ENCODE results near the gene PCP4. TPM values are rescaled to one million over a fixed set of nuclear protein-coding genes. Genes with fewer than 3 reads are reported as not detected.
A peak's percentile ranks its signal among the peaks of the same experiment; 100 is the strongest.
"Not testable (repeated sequence)": the region's sequence is repeated elsewhere in the genome, so short reads cannot be mapped to it uniquely, and the experiment has no call there.

Gene PCP4
- total RNA-seq, 1 experiment from 2014 or later: not detected

DNA sequence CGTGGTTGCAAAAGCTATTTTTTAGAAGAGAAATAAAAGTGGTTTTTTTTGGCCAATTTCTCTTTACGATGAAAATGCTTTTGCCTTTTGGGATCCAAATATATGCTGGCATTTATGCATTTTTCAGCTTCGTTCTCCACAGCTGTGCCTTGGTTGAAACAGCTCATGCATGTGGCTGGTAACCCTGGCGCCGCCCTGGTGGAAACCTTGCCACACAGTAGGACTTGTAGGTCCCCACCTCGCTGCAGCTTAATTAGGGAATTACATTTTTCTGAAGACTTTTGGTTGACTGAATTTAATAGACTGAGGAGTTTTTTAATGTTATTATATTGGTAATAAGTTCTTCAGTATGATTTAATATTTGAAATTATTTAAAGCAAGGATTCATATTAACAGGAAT lies 12.7 kb upstream of the PCP4 start:
- in situ Hi-C loops (cut with HindIII; ENCODE audit: low pct_unique_long_range_greater_than_20kb, low sequenced_read_pairs): no loop called here
- no peak for DNase-seq (ENCODE audit: low read depth)

DNA sequence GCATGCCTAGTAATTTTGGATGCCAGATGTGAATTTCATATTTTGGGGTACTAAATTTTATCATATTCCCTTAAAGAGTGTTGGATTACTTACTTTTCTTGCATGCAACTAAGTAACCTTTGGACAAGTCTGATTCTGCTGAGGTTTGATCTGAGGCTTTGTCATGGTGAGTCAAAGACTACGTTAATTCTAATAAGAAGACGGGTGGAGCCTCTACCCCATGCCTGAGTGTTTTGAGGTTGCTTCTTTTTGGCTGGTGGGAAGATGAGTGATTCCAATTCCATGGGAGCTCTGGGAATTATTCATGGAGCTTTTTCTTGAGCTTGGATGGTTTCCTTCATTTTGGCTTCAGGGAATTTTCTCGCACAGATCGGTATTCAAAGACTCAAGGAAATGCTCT lies 11.6 kb upstream of the PCP4 start:
- no peak for DNase-seq (ENCODE audit: low read depth)
- in situ Hi-C loops (cut with HindIII; ENCODE audit: low pct_unique_long_range_greater_than_20kb, low sequenced_read_pairs): no loop called here

DNA sequence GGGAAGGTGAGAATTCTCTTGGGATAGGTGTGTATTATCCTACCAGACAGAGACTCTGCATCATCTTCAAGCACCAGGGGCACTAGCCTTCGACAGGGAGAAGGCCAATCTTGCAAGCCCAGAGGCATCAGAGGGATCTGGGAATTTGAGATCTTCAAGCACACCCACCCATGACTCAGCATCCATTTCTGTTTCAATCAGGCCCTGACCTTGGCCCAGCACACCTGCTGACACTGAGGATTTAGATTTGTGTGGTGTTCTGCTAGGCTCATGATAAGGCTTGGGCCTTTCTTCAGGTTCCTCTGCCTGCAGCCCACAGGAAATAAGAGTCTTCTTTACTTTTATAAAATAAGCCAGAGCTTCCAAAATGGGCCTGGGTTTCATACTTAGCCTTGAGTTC lies 6.6 kb upstream of the PCP4 start:
- DNase-seq (ENCODE audit: low read depth): no peak
- in situ Hi-C loops (cut with HindIII; ENCODE audit: low pct_unique_long_range_greater_than_20kb, low sequenced_read_pairs): no loop called here

DNA sequence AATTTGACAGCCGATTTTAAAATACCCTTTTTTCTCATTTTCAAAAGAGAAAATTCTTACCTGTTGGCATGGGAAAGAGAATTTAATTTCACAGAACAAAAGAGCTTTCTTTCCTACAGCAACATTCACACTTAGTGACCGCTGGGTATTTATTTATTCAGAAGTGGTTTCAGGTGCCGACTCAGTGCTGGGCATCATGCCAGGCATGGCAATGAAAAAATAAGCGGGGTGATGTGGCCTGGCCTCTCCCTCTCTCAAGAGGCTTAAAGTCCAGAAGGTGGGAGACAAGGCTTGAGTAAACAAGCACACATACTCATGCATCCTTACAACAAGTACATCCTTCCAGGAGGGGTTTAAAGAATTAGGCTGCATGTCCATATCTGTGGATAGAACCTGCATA lies 4.1 kb upstream of the PCP4 start:
- DNase-seq (ENCODE audit: low read depth): peak; percentile 84

DNA sequence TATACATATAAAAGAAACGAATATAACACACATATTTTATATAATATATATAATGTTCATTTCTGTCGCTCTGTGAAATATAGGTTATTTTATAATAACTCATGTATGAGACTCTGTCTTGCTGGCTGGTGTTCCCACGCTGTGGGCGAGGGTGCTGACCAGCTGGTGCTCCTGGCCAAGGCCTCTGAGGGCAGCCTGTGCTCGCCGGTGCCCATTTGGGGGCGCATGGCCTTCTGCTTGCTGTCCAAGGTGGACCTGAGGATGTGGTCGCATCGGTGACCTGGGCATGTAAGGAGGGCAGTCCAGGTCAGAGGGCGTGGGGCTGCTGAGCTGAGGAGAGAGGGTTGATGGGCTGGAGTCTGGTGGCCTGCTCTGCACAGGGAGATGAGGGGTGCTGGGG lies 1.1 kb upstream of the PCP4 start:
- no peak for DNase-seq (ENCODE audit: low read depth)
- in situ Hi-C loops (cut with HindIII; ENCODE audit: low pct_unique_long_range_greater_than_20kb, low sequenced_read_pairs): no loop called here

More for the DNA sequence above, 4.1 kb upstream of the PCP4 start:
- in situ Hi-C loops (cut with HindIII; ENCODE audit: low pct_unique_long_range_greater_than_20kb, low sequenced_read_pairs): no loop called here

DNA sequence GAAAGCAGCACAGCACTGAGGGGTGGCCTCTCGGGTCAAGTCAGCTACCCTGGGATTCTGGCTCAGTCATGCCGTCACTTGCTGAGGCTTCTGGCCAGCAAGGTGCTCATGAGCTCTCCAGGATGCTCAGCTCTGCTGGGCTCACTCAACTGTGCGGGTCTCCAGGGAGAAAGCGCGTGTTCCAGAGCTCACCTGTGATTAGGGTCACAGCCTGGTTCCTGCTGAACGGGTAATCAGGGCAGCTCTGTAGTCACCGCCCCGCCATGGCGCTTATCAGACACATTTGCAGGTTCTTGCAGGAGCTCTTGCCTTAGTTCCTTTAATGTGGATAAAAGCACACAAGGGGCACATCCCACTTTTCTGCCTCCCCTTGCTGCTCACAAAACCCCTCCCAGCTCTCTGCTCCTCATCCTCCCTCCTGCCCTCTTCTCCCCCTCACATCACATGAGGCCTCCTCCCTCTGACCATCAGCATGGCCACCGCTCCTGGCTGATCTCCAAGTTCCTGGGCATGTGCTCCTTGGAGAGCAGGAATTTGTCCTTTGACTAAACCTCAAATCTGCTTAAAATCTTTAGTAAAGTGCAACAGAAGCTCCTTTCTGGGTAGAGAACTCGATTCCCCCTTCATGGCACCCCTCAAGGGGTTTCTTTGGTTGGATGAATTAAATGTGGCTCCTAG lies 2.0 kb downstream of the PCP4 start:
- no peak for DNase-seq (ENCODE audit: low read depth)
- in situ Hi-C loops (cut with HindIII; ENCODE audit: low pct_unique_long_range_greater_than_20kb, low sequenced_read_pairs): no loop called here

DNA sequence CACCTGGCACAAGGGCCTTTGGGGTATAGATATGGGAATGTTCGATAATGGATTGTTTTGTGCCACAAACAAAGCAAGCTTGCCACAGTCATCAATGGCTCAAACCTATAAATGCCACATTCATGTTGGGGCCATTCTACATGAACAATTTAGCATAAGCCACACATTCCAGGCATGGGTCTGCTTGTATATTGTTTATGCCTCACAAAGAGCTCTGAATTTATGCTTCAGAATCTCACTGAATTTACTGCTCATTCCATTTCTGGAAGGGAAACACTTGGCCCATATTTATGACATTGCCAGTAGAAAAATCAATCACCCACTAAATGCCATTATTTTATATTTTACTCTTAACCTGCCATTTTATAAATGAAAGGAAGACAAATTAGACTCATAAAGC lies 6.4 kb downstream of the PCP4 start:
- DNase-seq (ENCODE audit: low read depth): no peak

DNA sequence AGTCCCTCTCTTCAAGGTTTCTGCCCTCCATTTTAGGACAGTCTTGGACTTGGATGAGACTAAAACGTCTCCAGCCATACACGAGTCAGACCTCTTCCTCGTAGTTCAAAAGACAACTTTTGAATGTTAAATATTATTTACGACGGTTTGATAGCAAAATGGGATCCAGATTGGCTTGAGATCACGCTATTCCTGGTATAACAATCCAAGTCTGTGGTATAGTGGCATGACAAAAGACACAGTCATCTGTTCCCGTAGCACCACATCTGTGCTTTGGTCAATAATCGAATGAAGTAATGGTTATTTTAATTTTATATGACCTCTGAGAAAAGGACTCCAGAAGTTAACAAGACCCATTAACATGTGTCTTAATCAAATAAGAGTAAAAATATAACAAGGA lies 7.0 kb downstream of the PCP4 start:
- in situ Hi-C loops (cut with HindIII; ENCODE audit: low pct_unique_long_range_greater_than_20kb, low sequenced_read_pairs): no loop called here
- DNase-seq (ENCODE audit: low read depth): no peak

More for the DNA sequence above, 6.4 kb downstream of the PCP4 start:
- in situ Hi-C loops (cut with HindIII; ENCODE audit: low pct_unique_long_range_greater_than_20kb, low sequenced_read_pairs): no loop called here

DNA sequence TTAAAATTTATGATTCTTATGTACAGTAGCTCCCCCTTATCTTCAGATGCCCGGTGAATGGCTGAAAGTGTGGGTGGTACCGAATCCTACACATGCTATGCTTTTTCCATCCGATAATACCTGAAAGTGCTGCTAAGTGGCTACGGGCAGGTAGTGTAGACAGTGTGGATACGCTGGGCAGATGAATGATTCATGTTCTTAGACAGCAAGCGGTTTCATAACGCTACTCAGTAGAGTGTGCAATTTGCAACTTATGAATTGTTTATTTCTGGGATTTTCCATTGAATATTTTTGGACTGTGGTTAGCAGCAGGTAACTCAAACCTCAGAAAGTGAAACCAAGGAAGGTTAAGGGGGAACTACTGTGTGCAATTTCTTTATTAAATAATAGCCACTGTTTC lies 7.5 kb downstream of the PCP4 start:
- no peak for DNase-seq (ENCODE audit: low read depth)
- in situ Hi-C loops (cut with HindIII; ENCODE audit: low pct_unique_long_range_greater_than_20kb, low sequenced_read_pairs): no loop called here

DNA sequence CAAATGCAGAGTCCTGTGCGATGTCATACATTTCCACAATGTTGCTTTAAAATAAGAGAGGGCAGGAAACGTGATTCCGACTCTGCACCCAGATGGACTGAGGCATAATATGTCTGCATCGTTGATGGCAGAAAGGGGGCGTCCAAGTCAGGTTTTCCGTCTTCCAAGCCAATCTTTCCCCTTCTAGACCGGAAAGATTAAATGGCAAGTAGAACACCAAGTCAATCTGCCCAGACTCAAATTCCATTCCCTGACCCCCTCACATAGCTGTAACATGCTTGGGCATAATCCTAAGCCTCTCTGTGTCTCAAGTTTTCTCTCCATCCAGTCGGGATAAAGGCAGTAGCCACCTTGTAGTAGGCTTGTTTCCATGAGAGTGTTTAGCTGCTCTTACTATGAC lies 14.4 kb downstream of the PCP4 start:
- DNase-seq (ENCODE audit: low read depth): no peak
- in situ Hi-C loops (cut with HindIII; ENCODE audit: low pct_unique_long_range_greater_than_20kb, low sequenced_read_pairs): no loop called here

DNA sequence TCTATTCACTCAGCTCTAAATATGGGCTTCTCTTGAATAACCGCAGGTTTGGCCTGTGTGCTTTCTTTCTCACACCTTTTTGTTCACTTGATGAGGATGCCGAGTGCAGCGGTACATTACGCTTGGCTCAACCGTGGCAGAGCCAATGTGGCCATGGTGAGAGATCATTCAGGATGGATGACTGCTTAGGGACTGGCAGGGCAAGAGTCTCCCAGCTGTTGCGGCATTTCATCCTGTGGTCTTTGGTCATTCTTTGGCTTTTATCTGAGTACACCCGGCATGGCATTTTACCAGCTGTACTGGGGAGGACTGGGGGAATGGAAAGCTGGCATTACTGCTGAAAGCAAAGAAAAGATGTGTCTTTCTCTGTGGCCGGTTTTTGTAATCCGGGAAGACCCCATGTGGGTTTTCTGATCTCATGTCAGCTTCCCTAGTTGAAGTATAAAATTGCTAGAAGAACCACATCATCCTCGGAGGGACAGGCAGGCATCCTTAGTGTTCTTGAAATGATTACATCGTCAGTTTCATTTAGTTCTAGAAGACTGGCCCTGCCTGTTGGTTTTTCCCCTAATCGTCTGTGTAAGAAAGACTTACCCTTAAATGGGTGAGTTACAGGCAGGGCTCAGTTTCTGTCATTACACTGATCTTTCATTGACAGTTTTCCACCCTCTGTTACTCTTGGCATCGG lies 15.1 kb downstream of the PCP4 start:
- in situ Hi-C loops (cut with HindIII; ENCODE audit: low pct_unique_long_range_greater_than_20kb, low sequenced_read_pairs): no loop called here
- DNase-seq (ENCODE audit: low read depth): no peak

DNA sequence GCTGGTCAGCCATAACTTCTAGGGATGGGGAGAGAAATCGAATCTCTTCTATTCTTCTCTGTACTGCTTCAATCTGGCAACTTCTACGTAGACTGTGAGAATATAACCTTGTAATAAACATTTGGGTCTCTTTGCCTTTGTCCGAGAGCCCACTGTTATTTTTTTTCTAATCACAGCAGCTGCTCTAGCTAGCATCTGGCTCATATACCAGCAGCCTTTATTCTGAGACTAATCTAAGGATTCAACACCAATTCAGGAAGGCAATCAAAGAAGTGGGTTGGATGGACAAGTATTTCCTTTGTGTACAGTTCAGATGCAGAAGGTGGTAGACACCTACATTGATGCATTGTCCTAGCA lies 15.6 kb downstream of the PCP4 start:
- in situ Hi-C loops (cut with HindIII; ENCODE audit: low pct_unique_long_range_greater_than_20kb, low sequenced_read_pairs): no loop called here
- DNase-seq (ENCODE audit: low read depth): no peak

DNA sequence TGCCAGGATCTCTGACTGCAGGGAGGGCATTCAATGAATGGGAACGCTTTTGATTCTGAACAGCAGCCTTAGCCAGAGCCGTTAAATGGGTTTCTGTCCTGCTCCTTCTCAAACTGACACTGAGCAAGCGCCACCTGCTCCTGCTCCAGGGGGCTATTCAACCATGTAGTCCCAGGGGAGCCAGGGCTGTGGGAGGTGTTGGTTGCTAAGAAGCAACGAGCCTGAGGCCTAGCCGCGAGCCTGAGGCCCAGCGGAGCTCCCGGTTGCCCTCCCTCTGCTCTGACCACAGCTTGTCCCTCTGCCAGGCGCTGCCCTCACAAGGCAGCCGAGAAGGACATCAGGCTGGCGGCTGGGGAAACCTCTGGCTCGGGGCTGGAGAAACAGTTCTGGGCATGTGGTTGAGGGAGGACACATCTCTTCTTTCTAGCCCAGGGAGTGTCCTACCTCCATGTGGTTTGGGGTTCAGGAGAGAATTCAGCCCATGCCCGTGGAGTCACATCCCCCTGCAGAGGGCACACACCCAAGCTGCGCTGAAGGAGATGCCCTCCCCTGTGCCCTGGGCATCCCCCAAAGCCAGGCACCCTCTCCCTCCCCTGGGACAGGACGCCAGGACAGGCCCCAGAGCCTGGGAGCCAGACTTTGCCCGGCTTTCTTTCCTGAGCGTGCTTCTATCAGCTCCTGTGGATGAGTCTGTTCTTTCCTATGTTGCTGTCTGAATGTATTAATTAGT lies 18.0 kb downstream of the PCP4 start:
- in situ Hi-C loops (cut with HindIII; ENCODE audit: low pct_unique_long_range_greater_than_20kb, low sequenced_read_pairs): no loop called here
- DNase-seq (ENCODE audit: low read depth): no peak

DNA sequence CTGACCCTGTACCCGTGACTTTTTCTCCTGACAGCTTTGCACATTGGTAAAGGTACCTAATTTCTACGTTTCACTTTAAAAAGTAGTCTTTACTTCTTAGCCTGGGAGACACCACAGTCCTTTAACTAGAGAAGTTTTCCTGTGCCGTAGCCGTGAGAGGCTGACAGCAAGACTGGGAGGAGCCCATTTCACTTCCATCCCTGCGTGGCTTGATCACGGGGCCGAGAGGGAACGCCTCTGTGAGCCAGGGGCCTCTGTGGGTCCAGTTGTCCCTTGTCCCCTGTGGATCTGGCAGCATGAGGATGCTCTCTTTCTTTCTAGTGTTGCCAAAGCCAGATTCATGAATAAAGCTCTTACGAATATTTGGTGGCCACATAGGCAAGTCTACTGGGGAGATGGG lies 21.6 kb downstream of the PCP4 start:
- in situ Hi-C loops (cut with HindIII; ENCODE audit: low pct_unique_long_range_greater_than_20kb, low sequenced_read_pairs): no loop called here
- DNase-seq (ENCODE audit: low read depth): no peak

DNA sequence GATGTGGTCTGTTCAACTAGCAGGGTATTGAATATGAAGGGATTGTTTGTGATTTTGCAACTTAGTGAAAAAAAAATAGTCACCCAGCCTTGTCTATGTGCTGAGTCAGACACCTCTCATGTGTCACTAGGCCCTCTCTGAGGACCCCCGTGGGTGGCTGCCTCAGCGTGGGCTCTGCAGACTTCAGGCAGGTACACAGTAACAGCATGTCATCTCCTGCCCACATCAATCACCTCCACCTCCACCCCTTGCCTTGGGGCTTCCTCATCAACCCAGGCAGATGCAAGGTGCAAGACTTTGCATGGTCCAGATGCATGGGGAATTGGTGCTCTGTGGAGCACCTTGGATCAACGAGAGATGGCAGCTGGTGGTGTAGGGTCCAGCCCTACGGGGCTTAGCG lies 23.9 kb downstream of the PCP4 start:
- in situ Hi-C loops (cut with HindIII; ENCODE audit: low pct_unique_long_range_greater_than_20kb, low sequenced_read_pairs): no loop called here
- no peak for DNase-seq (ENCODE audit: low read depth)

DNA sequence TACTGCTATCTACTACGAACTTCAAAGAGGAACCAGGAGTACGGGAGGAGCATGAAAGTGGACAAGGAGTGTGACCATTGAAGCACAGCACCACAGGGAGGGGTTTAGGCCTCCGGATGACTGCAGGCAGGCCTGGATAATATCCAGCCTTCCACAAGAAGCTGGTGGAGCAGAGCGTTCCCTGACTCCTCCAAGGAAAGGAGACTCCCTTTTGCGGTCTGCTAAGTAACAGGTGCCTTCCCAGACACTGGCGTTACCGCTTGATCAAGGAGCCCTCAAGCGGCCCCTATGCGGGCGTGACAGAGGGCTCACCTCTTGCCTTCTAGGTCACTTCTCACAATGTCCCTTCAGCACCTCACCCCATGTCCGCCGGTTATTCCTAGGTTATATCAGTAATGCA lies 24.6 kb downstream of the PCP4 start:
- DNase-seq (ENCODE audit: low read depth); in situ Hi-C loops (cut with HindIII; ENCODE audit: low pct_unique_long_range_greater_than_20kb, low sequenced_read_pairs): not testable (repeated sequence)

DNA sequence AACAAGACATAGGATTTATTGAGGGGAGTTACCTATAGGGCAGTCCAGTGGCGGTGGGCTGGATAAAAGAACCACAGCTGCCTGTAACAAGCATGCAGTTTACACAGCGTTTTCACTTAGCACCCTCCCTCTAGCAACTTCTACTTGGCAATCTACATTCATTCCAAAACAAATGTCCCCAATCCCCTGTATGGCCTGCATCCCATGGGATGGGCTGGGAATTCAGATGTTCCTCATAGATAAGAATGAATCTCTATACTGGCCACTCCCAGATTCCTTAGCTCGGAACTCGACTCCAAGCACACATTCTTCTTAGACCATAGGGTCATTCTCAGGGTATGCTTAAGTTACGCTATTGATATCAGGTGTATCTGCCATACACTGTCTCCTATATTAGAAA lies 33.3 kb downstream of the PCP4 start:
- no peak for DNase-seq (ENCODE audit: low read depth)
- in situ Hi-C loops (cut with HindIII; ENCODE audit: low pct_unique_long_range_greater_than_20kb, low sequenced_read_pairs): no loop called here

DNA sequence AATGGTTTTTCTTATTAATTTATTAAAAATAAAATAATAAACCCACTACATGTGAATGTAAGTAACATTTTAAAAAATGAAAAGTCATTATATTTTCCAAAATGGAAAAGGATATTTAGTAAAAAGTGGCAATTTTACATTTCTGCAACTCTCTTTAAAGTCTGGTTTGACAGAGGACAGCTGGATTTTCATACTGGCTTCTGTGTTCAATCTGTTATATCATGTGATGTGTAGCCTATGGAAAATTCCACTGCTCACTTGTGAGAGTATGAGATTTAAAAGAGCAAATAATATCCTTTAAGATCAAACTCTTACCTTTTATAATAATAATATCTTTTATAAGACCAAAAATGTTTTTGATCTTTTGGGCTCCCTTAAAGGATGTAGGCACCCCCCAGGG lies 33.7 kb downstream of the PCP4 start:
- DNase-seq (ENCODE audit: low read depth): no peak
- in situ Hi-C loops (cut with HindIII; ENCODE audit: low pct_unique_long_range_greater_than_20kb, low sequenced_read_pairs): no loop called here

DNA sequence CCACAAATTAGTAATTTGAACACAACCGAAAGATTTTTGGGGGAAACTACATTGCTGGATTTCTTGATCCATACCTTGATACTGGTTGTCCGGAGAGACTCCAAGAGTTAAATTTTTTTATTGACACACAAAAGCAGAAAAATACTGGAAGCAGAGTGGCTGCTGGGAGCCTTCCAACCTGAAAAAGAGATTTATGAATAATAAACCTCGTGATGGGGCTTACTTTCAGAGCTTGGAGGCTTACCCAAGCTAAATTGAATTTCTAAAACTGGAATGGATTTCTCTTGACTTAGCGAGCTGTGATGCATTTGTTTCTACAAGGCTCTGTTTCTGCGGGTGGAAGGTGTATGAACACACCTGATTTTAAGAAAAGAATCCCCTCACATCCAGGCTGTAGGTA lies 35.7 kb downstream of the PCP4 start:
- no peak for DNase-seq (ENCODE audit: low read depth)
- in situ Hi-C loops (cut with HindIII; ENCODE audit: low pct_unique_long_range_greater_than_20kb, low sequenced_read_pairs): no loop called here

DNA sequence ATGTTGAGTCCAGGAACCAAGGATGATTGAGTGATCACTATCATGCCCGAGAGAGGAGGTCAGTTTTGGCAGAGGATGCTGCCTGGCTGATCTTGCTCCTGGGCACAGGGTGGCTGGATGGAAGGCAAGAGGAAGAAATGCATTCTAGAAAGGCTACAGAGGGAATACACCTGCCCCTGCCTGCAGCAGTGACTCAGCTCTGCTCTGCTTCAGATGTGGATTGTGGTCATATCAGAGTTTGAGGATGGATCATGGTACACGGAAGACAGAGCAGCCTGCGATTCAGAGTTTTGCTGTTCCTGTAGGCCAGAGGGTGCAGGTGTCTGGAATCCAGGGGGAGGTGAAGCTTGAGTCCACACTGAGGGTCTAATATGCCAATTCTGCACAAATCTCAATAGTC lies 37.2 kb downstream of the PCP4 start:
- in situ Hi-C loops (cut with HindIII; ENCODE audit: low pct_unique_long_range_greater_than_20kb, low sequenced_read_pairs): no loop called here
- no peak for DNase-seq (ENCODE audit: low read depth)

Measured in Caki2 (cell line).